NCI-H526 (cell line): Measurements from ENCODE around the gene PRSS35.
A peak's percentile ranks its signal among the peaks of the same experiment; 100 is the strongest.
"Not testable (repeated sequence)": the region's sequence is repeated elsewhere in the genome, so short reads cannot be mapped to it uniquely, and the experiment has no call there.

Experiments
- DNase-seq, 2 experiments: peaks; one replicate each; lab custom pipeline; 2025; lab: John Stamatoyannopoulos, UW

PRSS35 gene

DNA sequence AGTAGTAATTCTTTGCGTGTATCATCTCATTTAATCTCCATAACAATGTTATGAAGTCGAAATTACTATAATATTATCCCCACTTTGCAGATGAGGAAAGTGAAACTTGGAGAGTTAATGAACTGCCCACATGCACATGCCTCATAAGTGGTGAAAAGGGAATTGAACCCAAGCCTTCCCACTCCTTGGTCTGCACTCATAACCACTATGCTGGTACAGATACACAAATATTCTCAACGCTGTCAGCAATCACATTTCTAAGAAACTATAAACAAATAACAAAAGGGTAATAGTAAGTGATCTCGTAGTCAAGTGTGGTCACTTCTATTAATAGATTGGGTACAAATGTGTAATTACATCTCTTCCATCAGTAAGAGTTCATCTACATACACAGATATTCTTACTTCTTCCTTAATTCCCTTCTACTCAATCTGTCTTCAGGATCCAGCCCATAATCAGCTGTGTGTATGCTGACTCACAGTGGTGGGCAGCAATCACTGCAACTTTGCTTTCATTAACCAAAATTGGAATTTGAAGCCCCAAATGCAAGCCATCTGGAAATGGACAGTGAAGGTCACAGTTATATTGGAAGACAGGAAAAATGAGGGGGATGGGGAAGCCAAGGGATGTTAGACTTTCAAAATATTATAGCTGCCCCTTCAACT lies 6.6 kb downstream of the PRSS35 start:
- DNase-seq, result no peak

DNA sequence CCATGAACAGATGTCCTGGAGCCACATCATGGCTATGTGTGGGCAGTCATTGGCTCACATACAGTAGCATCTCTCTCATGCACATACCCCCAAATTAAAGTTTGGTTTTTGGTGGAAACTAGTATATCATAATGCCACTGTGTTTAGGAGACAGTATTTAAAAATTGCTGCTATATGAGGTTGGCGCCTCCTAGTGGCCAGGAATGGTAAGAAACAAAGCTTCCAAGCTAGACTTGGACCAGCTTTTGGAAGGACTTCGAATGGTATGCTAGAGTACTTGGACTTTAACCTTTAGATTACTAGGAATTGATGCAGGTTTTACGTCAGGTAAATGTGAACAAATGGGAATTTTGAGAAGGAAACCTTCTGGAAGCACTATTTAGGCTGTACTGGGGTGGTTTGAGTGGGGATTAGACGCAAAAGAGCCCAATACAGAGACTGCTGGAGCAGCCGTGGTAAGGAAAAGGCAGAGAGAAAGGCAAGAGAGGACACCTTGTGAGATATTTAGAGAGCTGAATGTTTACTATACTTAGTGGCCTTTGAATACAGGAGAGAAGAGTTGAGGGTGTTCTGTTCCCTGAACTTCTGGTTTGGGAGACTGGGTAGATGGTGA lies 23.8 kb downstream of the PRSS35 start:
- DNase-seq, result peak; percentile 6 to 64

DNA sequence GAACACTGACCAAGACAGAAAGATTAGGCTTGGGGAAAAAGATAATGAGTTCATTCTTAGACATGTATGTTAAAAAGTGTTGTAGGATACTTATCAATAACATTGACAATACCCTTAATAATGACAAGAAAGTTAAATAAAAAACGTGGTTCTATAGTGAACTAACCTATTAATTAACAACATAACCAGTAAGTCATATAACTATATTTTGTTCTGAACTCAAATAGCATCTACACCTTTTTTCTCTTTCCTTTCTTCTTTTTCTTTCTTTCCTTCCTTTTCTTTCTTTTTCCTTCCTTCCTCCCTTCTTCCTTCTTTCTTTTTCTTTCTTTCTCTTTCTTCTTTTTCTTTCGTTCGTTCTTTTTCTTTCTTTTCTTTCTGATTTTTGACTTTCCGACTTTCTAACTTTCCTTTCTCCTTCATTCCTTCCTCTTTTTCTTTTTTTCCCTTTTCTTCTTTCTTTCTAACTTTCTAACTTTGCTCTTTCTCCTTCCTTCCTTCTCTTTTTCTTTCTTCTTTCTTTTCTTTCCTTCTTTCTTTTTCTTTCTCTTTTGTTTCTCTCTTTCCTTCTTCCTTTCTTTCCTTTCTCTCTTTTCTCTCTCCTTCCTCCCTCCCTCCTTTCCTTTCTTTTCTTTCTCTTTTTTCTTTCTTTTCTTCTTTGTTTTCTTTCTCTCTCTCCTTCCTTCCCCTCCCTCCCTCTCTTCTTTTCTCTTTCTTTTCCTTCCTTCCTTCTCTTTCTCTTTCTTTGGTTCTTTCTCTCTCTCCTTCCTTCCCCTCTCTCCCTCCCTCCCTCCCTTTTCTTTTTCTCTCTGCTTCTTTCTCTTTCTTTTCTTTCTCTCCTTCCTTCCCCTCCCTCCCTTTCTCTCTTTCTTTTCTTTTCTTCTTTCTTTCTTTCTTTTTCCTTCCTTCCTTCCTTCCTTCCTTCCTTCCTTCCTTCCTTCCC lies 24.6 kb downstream of the PRSS35 start:
- DNase-seq, result no peak

DNA sequence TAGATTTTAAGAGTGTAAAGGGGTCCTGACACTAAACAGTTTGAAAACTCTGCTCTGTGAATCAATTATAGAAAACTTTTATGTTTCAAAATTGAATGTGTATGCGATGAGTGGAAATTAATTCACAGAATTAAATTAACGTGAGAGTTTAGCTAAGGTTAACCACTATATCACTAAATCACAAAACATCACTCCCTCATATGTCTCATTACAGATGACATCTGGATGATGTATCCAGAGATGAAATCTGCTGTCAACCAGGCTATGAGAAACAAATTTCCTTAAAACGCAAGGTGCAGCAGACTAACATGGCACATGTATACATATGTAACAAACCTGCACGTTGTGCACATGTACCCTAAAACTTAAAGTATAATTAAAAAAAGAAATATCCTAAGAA lies 27.3 kb downstream of the PRSS35 start:
- no peak for DNase-seq

DNA sequence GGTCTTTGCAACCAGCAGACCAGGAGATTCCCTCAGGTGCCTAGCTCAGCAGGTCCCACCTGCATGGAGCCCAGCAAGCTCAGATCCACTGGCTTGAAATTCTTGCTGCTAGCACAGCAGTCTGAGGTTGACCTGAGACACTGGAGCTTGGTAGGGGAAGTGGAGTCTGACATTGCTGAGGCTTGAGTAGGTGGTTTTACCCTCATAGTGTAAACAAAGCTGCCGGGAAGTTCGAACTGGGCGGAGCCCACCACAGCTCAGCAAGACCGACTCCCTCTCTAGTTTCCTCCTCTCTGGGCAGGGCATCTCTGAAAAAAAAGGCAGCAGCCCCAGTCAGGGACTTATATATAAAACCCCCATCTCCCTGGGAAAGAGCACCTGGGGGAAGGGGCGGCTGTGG lies 34.3 kb downstream of the PRSS35 start:
- DNase-seq, result no peak

DNA sequence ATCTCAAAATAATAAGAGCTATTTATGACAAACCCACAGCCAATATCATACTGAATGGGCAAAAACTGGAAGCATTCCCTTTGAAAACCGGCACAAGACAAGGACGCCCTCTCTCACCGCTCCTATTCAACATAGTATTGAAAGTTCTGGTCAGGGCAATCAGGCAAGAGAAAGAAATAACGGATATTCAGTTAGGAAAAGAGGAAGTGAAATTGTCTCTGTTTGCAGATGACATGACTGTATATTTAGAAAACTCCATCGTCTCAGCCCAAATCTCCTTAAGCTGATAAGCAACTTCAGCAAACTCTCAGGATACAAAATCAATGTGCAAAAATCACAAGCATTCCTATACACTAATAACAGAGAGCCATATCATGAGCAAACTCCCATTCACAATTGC lies 38.1 kb downstream of the PRSS35 start:
- not testable (repeated sequence) for DNase-seq

DNA sequence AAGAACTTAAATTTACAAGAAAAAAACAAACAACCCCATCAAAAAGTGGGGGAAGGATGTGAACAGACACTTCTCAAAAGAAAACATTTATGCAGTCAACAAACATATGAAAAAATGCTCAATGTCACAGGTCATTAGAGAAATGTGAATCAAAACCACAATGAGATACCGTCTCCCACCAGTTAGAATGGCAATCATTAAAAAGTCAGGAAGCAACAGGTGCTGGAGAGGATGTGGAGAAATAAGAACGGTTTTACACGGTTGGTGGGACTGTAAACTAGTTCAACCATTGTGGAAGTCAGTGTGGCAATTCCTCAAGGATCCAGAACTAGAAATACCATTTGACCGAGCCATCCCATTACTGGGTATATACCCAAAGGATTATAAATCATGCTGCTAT lies 39.4 kb downstream of the PRSS35 start:
- not testable (repeated sequence) for DNase-seq

DNA sequence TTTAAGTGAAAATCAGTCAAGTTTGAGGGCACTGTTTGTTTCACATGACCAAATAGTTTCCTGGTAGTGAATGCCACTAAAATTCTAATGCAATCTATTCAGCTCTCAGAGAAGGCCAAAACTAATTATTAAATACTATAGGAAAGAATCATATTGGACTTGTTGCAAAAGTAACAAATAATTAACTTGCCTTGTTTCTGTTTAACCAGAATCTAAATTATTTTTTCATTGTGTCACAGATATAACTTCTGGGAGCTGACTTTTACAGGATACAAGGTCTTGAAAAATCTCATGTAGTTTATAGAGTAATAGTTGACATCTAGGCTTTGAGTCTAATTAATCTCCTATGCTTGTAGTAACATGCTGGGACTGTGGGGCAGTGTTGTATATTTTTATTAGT lies 44.5 kb downstream of the PRSS35 start:
- DNase-seq, result no peak

DNA sequence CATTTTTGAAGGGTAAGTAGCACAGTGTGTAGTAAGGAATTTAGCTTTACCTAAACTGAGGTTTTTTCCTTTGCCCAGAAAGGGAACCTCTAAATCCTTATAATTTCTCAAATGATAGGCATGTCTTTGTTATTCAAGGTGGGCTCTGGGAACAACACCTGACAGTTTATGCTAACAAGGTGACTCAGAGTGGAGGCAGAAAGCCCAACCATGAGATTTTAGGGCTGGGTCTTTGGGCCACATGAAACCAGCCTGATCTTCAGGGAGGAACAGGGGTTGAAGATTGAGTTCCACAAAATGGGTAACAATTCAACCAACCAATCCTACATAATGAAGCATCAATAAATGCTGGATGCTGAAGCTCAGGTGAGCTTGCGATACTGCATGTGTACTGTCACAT lies 46.6 kb downstream of the PRSS35 start:
- DNase-seq, result no peak

DNA sequence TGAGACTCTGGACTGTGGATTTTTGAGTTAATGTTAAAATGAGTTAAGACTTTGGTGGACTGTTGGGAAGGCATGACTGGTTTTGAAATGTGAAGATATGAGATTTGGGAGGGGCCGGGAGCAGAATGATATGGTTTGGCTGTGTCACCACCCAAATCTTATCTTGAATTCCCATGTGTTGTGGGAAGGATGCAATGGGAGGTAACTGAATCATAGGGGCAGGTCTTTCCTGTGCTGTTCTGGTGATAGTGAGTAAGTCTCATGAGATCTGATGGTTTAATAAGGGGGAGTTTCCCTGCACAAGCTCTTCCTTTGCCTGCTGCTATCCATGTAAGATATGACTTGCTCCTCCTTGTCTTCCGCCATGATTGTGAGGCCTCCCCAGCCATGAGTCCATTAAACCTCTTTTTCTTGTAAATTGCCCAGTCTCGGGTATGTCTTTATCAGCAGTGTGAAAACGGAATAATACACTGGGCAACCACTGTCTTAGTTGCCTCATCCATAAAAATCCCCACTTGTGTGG lies 59.4 kb downstream of the PRSS35 start:
- DNase-seq, result not testable (repeated sequence)

DNA sequence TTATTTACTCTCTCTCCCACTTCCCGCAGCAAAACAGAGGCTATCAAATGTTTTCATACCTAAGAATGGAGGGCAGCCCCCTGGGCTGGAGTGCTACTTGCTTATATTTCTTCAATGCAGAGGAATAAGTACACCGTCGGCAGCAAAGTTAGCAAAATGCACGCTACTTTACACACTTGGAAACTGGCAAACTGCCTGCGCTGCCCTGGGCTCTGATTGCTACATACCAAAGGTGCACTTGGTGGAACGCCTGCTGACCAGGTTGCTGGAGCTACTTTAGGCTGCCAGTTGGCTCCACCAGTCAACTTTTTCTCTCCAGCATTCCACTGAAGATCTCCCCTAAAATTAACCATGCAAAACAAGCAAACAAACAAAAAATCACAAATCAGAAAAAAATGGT lies 62.4 kb downstream of the PRSS35 start:
- DNase-seq, result no peak
